SK-N-SH treated with all-trans-retinoic acid at 6 μM for 48 hours (cell line): ENCODE data around the gene BRD4.

Source experiments
- ARNTL ChIP-seq: fragments of 450-650 bp; formaldehyde crosslinking; IDR thresholded peaks from 2 replicates; pipeline ENCODE4 v1.5.0; 2020; ENCODE audit warnings: low read depth, mild to moderate bottlenecking, moderate library complexity, borderline replicate concordance
- CREB5 ChIP-seq: fragments of 250-450 bp; sonication (Bioruptor Pico); IDR thresholded peaks from 2 replicates; pipeline ENCODE4 v1.5.1; 2020; ENCODE audit warnings: low read depth, mild to moderate bottlenecking, moderate library complexity
- CSRNP3 ChIP-seq: fragments of 250-450 bp; sonication (Bioruptor Pico); IDR thresholded peaks from 2 replicates; pipeline ENCODE4 v1.5.1; 2021; ENCODE audit warnings: mild to moderate bottlenecking, moderate library complexity
- GLIS3 ChIP-seq: fragments of 250-450 bp; sonication (Bioruptor Pico); IDR thresholded peaks from 2 replicates; pipeline ENCODE4 v1.5.0; 2020; ENCODE audit warnings: mild to moderate bottlenecking, moderate library complexity
- ISL1 ChIP-seq: fragments of 250-450 bp; sonication (Bioruptor Pico); IDR thresholded peaks from 2 replicates; pipeline ENCODE4 v2.1.2; 2022; ENCODE audit warnings: mild to moderate bottlenecking, moderate library complexity
- PATZ1 ChIP-seq: fragments of 250-450 bp; sonication (Bioruptor Pico); IDR thresholded peaks from 2 replicates; pipeline ENCODE4 v1.8.0; 2020; ENCODE audit warnings: mild to moderate bottlenecking, moderate library complexity, borderline replicate concordance
- POU6F1 ChIP-seq: fragments of 250-450 bp; sonication (Bioruptor Pico); IDR thresholded peaks from 2 replicates; pipeline ENCODE4 v1.8.0; 2021; ENCODE audit warnings: low read depth, mild to moderate bottlenecking, moderate library complexity, borderline replicate concordance
- TSHZ2 ChIP-seq: fragments of 250-450 bp; sonication (Bioruptor Pico); IDR thresholded peaks from 2 replicates; pipeline ENCODE4 v1.5.0; 2020; ENCODE audit warnings: mild to moderate bottlenecking, moderate library complexity
- ZFP30 ChIP-seq: fragments of 450-650 bp; formaldehyde crosslinking; IDR thresholded peaks from 2 replicates; pipeline ENCODE4 v1.5.0; 2022; ENCODE audit warnings: mild to moderate bottlenecking, moderate library complexity
- ZNF565 ChIP-seq: fragments of 450-650 bp; formaldehyde crosslinking; conservative IDR thresholded peaks from 2 replicates; pipeline ENCODE4 v1.5.0; 2020; ENCODE audit warnings: low read depth, mild to moderate bottlenecking, moderate library complexity
- ZNF8 ChIP-seq: fragments of 450-650 bp; formaldehyde crosslinking; IDR thresholded peaks from 2 replicates; pipeline ENCODE4 v1.5.0; 2020; ENCODE audit warnings: mild to moderate bottlenecking, moderate library complexity

GRCh38 chr19:15234431-15235130, 97.8 kb downstream of the BRD4 start:
- no peak for TF ChIP-seq PATZ1
- no peak for TF ChIP-seq GLIS3
- no peak for TF ChIP-seq TSHZ2 (CRISPR knock-in tag)
- TF ChIP-seq ZFP30 (CRISPR knock-in tag) = no peak
- no peak for TF ChIP-seq ZNF565 (CRISPR knock-in tag)
- TF ChIP-seq CREB5 (CRISPR knock-in tag) = no peak
- no peak for TF ChIP-seq CSRNP3 (CRISPR knock-in tag)
- TF ChIP-seq POU6F1 (CRISPR knock-in tag) = no peak
- TF ChIP-seq ISL1 = no peak
- TF ChIP-seq ARNTL = no peak
- TF ChIP-seq ZNF8 (CRISPR knock-in tag) = no peak
